Measurements from ENCODE around the gene SMAD3. TPM values are rescaled to one million over a fixed set of nuclear protein-coding genes. Genes with fewer than 3 reads are reported as not detected.

SMAD3 gene
- polyA plus RNA-seq, 1 donor from 2014 or later: 1.0 TPM

DNA sequence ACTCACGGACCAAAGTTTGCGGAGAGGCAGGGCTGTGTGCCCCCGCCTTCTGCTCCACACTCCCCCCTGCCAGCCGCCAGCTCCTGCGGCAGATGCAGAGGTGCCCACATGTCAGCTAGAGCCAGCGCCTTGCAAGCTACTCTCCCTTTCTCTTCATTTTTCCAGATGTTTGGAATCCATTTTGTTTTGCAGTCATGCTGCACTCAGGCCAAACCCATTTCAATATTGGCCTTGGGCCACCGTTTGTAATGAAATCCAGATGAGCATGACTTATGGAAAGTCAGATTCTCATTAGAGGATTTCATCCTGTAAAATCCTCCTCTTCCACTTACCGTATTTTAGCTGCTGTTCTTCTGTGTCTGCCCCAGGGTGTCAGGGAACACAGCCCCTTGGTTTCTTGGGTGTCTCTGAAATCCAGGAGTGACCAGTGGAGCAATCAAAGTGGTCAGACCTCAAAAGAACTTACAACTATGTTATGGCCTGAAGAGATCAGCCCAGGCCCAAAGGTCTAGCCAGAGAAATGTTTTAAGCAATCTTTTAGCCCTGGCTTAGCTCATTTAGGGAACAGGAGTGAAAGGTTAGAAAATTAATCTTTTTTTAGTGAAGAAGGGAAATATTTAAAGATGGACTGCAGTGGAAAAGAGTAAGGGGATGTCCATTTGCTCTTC, 123.3 kb downstream of the SMAD3 start:
- no peaks in the 10 kb centered on the region for H3K79me2 ChIP-seq (replicated peaks; ENCODE audit: insufficient read depth, low read length)
- H3K4me3 ChIP-seq (ENCODE audit: low read length): no peak overlapping the region
- no peaks in the 10 kb centered on the region for H3K9me3 ChIP-seq (ENCODE audit: low read length)
- no peaks in the 10 kb centered on the region for H3K27me3 ChIP-seq (ENCODE audit: insufficient read depth, low read depth, low read length)
- H3K9ac ChIP-seq (ENCODE audit: low read length): no peak overlapping the region
- H3F3A ChIP-seq (ENCODE audit: insufficient read depth, low read length, poor library complexity, severe bottlenecking): no peaks in the 10 kb centered on the region
- no peaks in the 10 kb centered on the region for H3K9me2 ChIP-seq (ENCODE audit: insufficient read depth, low read length)
- H3K36me3 ChIP-seq (ENCODE audit: insufficient read depth, low read length): no peaks in the 10 kb centered on the region
- no peak overlapping the region for H3K4me2 ChIP-seq (ENCODE audit: low read length)
- TF ChIP-seq SMC3 (conservative IDR thresholded peaks at IDR 0.05; ENCODE audit: poor library complexity) (no peak), POLR2AphosphoS5 (IDR thresholded peaks at IDR 0.05) (no peak)
- H3K27ac ChIP-seq (ENCODE audit: low read length): no peak overlapping the region
- H2AFZ ChIP-seq (ENCODE audit: low read depth, low read length): no peak overlapping the region
- H4K20me1 ChIP-seq (ENCODE audit: insufficient read depth): no peaks in the 10 kb centered on the region

DNA sequence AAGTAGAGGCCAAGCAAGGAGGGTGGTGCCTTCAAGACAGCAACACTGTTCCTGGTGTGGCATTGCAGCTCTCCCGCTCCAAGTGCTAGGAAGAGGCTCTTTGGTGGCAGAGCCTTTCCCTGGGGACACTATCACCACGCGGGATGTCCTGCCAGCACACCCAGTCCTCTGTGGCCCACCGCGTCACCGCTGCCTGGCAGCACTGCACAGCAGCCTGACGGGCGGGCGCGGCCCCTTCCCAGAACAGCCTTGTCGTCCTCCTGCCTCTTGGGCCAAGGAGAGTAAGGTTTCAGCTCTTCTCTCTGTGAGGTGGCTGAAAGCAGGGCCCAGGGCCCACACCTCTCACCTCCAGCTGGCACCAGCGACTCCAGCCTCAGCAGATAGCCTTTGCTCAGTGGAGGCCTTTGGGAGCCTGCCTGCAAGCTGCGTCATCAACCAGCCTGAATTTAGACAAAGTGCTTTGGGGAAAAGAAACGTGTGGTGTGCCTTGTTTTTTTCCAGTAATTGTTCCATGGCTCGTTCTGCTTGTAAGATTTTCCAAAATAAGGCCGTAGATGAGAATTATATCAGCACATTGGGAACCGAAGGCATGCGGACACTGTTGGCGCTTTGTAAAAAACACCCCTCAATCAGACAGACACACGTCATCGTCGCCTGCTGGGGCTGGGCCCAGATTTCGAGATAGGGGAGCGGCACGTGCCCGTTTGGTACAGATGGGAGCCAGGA, 124.1 kb downstream of the SMAD3 start:
- Histone ChIP-seq H2AFZ (ENCODE audit: low read depth, low read length) (no peak overlapping the region), H3K27ac (ENCODE audit: low read length) (no peak overlapping the region), H3K9ac (ENCODE audit: low read length) (no peak overlapping the region), H3K4me3 (ENCODE audit: low read length) (no peak overlapping the region), H3K9me2 (ENCODE audit: insufficient read depth, low read length) (no peaks in the 10 kb centered on the region), H3K79me2 (replicated peaks; ENCODE audit: insufficient read depth, low read length) (no peaks in the 10 kb centered on the region), H3F3A (ENCODE audit: insufficient read depth, low read length, poor library complexity, severe bottlenecking) (no peaks in the 10 kb centered on the region), H3K27me3 (ENCODE audit: insufficient read depth, low read depth, low read length) (no peaks in the 10 kb centered on the region), H4K20me1 (ENCODE audit: insufficient read depth) (no peaks in the 10 kb centered on the region), H3K36me3 (ENCODE audit: insufficient read depth, low read length) (no peaks in the 10 kb centered on the region), H3K4me2 (ENCODE audit: low read length) (no peak overlapping the region), H3K9me3 (ENCODE audit: low read length) (no peaks in the 10 kb centered on the region)
- no peak for TF ChIP-seq EP300 (conservative IDR thresholded peaks at IDR 0.05; ENCODE audit: poor library complexity, severe bottlenecking)
- no peak for TF ChIP-seq MXI1 (conservative IDR thresholded peaks at IDR 0.05; ENCODE audit: poor library complexity, severe bottlenecking)
- TF ChIP-seq, protein P1, sequence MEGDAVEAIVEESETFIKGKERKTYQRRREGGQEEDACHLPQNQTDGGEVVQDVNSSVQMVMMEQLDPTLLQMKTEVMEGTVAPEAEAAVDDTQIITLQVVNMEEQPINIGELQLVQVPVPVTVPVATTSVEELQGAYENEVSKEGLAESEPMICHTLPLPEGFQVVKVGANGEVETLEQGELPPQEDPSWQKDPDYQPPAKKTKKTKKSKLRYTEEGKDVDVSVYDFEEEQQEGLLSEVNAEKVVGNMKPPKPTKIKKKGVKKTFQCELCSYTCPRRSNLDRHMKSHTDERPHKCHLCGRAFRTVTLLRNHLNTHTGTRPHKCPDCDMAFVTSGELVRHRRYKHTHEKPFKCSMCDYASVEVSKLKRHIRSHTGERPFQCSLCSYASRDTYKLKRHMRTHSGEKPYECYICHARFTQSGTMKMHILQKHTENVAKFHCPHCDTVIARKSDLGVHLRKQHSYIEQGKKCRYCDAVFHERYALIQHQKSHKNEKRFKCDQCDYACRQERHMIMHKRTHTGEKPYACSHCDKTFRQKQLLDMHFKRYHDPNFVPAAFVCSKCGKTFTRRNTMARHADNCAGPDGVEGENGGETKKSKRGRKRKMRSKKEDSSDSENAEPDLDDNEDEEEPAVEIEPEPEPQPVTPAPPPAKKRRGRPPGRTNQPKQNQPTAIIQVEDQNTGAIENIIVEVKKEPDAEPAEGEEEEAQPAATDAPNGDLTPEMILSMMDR (IDR thresholded peaks at IDR 0.05; ENCODE audit: poor library complexity, severe bottlenecking): no peak
- TF ChIP-seq SMC3 (conservative IDR thresholded peaks at IDR 0.05; ENCODE audit: poor library complexity): no peak
- TF ChIP-seq EZH2 (IDR thresholded peaks at IDR 0.05; ENCODE audit: borderline replicate concordance, insufficient read depth, low read length, poor library complexity, severe bottlenecking): no peak
- TF ChIP-seq POLR2AphosphoS5 (IDR thresholded peaks at IDR 0.05): no peak
- no peak for TF ChIP-seq RAD21 (conservative IDR thresholded peaks at IDR 0.05)
- TF ChIP-seq REST (IDR thresholded peaks at IDR 0.05; ENCODE audit: borderline replicate concordance): no peak
- no peak for TF ChIP-seq TAF1 (IDR thresholded peaks at IDR 0.05; ENCODE audit: low read depth)

All from neural cell (in vitro differentiated cells).